Kidney tubule cell (primary cell): ENCODE measurements around the gene RBPMS2.
"Not testable (repeated sequence)": the region's sequence is repeated elsewhere in the genome, so short reads cannot be mapped to it uniquely, and the experiment has no call there.

Source experiments
- DNase-seq: peaks from one replicate; pipeline ENCODE4 v3.0.0-alpha.2; 2018; ENCODE audit warnings: low spot score

The RBPMS2 gene

DNA sequence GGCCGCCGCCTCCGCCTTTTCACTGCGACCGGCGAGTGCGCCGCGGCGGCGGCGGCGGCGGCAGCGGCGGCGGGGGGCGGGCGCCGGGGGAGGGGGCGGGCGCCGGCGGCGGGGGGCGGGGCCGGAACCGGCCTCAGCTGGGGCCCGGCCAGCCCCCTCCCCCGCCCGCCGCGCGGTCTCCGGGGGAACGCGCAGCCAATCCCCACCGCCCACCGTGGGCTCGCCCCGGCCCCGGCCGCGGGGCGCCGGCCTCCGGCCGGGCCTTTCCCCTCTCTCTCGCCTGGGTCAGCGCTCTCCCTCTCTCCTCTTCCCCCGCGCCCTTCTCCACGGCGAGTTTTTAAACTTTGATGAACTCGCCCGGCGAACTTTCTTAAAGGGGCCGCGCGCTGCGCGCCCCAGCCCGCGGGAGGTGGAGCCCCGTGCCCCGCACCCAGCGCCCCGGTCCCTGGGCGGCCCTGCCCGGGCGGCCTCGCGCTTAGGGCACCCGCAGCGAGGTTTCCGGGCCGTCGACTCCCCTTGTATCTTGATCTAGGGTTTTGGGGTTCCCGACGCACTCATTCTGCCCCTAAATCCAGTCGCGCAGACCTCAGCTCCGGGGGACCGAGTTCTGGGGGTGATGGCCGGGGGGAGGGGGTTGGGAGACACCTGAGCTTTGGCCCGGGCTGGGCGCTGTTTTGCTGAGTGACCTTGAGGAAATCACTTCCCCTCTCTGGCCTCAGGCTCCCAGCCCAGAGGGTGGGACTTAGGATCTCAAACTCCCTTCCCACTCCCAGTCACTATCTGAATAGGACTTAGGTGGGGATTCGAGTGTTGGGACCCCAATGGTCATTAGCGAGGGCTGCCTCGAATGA, at the start of gene RBPMS2:
Gene RBPMS2, minus strand, starts transcription at position 39 of the 851 bp plus-strand sequence. CDS start 270 bp downstream, outside the sequence.
- no peak for DNase-seq

- no peak for DNase-seq
These were observed 49.6 kb upstream of the RBPMS2 start for GRCh38 chr15:64824929-64825430.

DNA sequence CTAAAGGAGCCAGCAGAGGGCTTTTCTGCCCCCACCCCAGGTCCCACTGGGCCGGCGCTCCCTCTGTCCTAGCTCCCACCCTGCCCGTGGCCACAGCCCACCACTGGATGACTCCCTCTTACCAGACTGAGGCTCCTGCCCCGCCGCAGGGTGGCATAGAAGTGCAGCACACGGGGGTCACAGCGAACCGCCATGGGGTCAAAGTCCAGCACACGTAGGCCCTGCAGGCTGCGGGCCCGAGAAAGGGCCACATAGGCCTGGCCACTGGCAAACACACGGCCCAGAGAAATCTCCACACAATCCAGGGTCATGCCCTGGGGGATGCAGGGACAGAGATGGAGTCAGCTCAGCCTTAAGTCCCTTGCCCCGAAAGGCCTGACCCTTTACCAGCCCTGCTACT, 41.1 kb upstream of the RBPMS2 start:
- DNase-seq = no peak

GRCh38 chr15:64814965-64815364, 39.6 kb upstream of the RBPMS2 start:
- not testable (repeated sequence) for DNase-seq

DNA sequence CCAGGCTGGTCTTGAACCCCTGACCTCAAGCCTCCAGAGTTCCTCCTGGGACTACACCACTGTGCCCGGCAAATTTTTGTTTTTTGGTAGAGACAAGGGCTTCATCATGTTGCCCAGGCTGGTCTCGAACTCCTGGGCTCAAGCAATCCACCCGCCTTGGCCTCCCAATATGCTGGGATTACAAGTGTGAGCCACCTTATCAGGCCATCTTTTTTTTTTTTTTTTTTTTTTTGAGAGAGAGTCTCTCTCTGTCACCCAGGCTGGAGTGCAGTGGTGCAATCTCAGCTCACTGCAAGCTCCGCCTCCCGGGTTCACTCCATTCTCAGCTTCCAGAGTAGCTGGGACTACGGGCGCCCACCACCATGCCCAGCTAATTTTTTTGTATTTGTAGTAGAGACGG, 38.9 kb upstream of the RBPMS2 start:
- DNase-seq = not testable (repeated sequence)

DNA sequence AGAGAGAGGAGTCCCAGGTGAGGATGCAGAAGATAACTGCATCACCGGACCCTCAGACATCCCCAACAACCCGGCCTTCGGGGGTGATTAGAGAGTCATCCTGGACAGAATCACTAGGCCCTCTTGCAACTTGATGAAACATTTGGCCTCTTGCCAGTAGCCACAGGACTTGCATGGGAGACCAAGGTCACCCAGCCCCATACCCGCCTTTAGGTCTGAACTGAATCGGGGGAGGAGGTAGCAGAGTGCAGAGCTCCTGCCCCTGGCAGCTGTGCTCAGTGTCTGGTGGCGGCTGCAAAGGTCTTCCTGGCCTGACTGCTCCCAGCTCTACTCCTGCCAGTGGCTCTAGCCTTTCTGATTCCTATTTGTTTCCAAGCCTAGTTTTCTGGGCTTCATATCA, 37.7 kb upstream of the RBPMS2 start:
- peak; percentile 74 for DNase-seq

GRCh38 chr15:64810497-64811326, 35.3 kb upstream of the RBPMS2 start:
- no peak for DNase-seq

GRCh38 chr15:64809649-64810496, 34.5 kb upstream of the RBPMS2 start:
- peak; percentile 66 for DNase-seq

GRCh38 chr15:64808785-64809453, 33.5 kb upstream of the RBPMS2 start:
- DNase-seq = no peak

DNA sequence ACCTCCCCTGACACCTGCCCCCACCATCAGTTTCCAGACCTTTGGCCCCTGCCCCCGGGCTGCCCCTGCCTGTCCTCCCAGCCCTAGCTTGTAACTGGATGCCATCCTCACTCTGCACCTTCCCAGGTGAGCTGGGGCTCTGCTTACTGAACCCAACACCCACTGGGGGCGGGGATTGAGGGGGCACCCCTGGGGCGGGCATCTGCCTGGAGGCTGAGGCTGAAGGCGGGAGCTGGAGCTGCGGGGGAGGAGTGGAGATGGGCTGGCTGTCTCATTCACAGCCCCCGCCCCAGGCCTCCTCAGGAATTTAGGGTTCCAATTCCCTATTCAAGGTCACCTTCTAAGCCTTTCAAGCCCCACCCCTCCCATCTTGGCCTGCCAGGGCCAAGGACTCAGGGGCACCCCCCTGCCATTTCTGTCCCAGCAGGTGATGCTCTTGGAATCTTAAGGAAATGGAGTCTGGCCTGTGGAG, 32.4 kb upstream of the RBPMS2 start:
- DNase-seq = no peak

- no peak for DNase-seq
These were observed 31.8 kb upstream of the RBPMS2 start for GRCh38 chr15:64807051-64807749.

DNA sequence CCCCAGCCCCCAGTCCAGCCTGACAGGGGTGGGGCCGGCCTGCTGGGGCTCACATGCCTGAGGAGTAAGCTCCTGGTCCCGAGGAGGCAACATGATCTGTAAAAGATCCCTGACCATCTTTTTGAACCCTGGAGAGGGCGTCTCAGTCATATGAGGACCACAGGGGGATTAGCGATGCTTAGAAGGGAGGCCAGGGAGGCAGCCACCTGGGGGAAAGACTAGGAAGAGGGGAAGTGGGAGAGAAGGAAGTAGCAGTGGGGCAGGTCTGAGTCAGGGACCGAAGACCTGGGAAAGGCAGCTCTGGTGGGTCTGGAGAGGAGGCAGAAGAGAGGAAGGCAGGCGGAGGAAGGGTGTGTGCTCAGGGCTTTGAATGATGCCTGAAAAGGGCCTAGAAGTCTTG, 31.1 kb upstream of the RBPMS2 start:
- no peak for DNase-seq

- no peak for DNase-seq
These were observed 29.2 kb upstream of the RBPMS2 start for GRCh38 chr15:64804619-64805018.

- no peak for DNase-seq
These were observed 28.1 kb upstream of the RBPMS2 start for GRCh38 chr15:64803526-64803925.

DNA sequence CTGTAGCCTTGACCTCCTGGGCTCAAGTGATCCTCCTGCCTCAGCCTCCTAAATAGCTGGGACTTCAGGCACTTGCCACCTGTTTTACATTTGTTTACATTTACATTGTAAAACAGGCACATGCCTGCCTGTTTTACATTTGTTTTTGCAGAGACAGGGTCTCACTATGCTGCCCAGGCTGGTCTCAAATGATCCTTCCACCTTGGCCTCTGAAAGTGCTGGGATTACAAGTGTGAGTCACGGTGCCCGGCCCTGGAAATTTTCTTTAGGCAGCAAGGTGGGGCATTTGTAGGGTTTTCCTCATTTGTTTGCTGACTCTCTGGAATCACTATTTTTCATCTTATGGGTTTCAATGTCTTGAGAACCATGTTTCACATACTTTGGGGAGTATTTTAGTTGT, 25.1 kb upstream of the RBPMS2 start:
- no peak for DNase-seq

DNA sequence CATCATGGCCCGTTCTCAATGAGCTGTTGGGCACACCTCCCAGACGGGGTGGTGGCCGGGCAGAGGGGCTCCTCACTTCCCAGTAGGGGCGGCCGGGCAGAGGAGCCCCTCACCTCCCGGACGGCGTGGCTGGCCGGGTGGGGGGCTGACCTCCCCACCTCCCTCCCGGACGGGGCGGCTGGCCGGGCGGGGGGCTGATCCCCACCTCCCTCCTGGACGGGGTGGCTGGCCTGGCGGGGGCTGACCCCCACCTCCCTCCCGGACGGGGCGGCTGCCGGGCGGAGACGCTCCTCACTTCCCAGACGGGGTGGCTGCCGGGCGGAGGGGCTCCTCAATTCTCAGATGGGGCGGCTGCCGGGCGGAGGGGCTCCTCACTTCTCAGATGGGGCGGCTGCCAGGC, 23.5 kb upstream of the RBPMS2 start:
- not testable (repeated sequence) for DNase-seq

- not testable (repeated sequence) for DNase-seq
These were observed 20.5 kb upstream of the RBPMS2 start for GRCh38 chr15:64795921-64796320.

GRCh38 chr15:64795299-64795698, 19.9 kb upstream of the RBPMS2 start:
- DNase-seq = not testable (repeated sequence)

GRCh38 chr15:64792282-64792681, 16.9 kb upstream of the RBPMS2 start:
- DNase-seq = no peak

DNA sequence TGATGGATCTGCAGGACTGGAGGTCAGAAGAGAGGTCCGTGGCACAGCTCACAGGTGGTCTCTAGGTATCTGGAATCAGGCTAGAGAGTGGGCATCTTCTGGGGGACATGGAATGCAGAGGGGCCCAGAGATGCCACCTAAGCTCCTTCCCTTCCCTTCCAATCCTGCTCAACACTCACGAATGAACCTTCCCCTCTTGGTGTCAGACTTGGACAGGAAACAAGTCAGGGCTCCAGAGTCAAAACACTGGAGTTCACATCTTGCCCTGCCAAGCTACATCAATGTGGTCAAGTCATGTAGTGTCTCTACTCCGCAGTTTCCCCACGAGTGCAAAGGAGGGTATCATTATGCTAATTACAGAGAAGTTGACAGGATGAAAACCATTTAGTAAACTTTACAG, 16.0 kb upstream of the RBPMS2 start:
- no peak for DNase-seq

- DNase-seq = no peak
These were observed 8.4 kb upstream of the RBPMS2 start for GRCh38 chr15:64783796-64784195.
